Measurements from ENCODE around the gene SLC36A2.

Gene SLC36A2

GRCh38 chr5:151338734-151339133 lies 8.6 kb downstream of the SLC36A2 start:
- TF ChIP-seq CTCF (IDR thresholded peaks at IDR 0.05; ENCODE audit: extremely low read depth, insufficient read depth, missing control alignments), result no peak
- no peak for DNase-seq (ENCODE audit: low spot score)
- in situ Hi-C loops (cut with MboI; ENCODE audit: low pct_unique_long_range_greater_than_20kb, low sequenced_read_pairs, unreplicated experiment), result no loop called here

GRCh38 chr5:151332857-151333256 lies 14.5 kb downstream of the SLC36A2 start:
- TF ChIP-seq CTCF (IDR thresholded peaks at IDR 0.05; ENCODE audit: extremely low read depth, insufficient read depth, missing control alignments), result no peak
- DNase-seq (ENCODE audit: low spot score), result no peak
- in situ Hi-C loops (cut with MboI; ENCODE audit: low pct_unique_long_range_greater_than_20kb, low sequenced_read_pairs, unreplicated experiment), result no loop called here

- no peak for TF ChIP-seq CTCF (IDR thresholded peaks at IDR 0.05; ENCODE audit: extremely low read depth, insufficient read depth, missing control alignments)
- in situ Hi-C loops (cut with MboI; ENCODE audit: low pct_unique_long_range_greater_than_20kb, low sequenced_read_pairs, unreplicated experiment), result no loop called here
- DNase-seq (ENCODE audit: low spot score), result no peak
Observed at GRCh38 chr5:151328734-151329133, 18.6 kb downstream of the SLC36A2 start.

DNA sequence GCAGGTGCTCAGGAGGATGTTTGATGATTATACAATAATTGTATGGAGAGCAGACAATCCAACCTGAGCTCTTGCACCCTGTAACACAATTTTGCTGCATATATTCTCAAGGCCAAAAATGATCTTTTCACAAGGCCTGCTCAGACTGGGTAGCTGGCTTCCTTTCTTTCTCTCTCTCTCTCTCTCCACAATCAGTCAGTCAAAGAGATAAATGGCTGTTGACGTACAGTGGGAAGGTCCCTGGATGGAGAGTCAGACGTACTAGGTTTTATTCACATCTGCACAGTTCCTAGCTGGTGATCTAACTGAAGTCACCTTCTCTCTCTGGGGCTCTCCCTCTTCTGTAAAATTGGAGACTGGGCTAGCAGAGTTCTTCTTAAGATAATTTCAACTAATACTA lies 19.8 kb downstream of the SLC36A2 start:
- TF ChIP-seq CTCF (IDR thresholded peaks at IDR 0.05; ENCODE audit: extremely low read depth, insufficient read depth, missing control alignments), result no peak
- in situ Hi-C loops (cut with MboI; ENCODE audit: low pct_unique_long_range_greater_than_20kb, low sequenced_read_pairs, unreplicated experiment), result no loop called here
- no peak for DNase-seq (ENCODE audit: low spot score)

DNA sequence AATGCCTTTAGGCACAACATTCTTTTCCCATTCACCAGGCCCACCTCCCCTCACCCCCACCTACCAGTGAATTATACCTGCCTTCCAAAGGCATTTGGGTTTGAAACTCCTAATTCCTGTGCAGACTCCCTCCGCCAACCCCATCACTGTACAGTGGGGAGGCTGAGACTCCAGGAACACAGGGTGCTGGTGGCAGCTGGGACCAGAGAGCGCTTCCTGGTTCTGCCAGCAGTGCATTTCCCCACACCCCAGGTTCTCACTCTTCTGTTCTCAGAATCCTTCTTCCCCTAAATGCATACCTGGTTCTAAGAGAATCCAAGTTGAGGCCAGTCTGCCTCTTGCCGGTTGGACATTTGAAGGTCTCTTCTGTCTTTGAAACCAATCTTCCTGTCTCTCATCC lies 21.1 kb downstream of the SLC36A2 start:
- no peak for TF ChIP-seq CTCF (IDR thresholded peaks at IDR 0.05; ENCODE audit: extremely low read depth, insufficient read depth, missing control alignments)
- no peak for DNase-seq (ENCODE audit: low spot score)
- in situ Hi-C loops (cut with MboI; ENCODE audit: low pct_unique_long_range_greater_than_20kb, low sequenced_read_pairs, unreplicated experiment), result no loop called here

GRCh38 chr5:151320481-151320880 lies 26.9 kb downstream of the SLC36A2 start:
- no peak for DNase-seq (ENCODE audit: low spot score)
- in situ Hi-C loops (cut with MboI; ENCODE audit: low pct_unique_long_range_greater_than_20kb, low sequenced_read_pairs, unreplicated experiment), result no loop called here
- no peak for TF ChIP-seq CTCF (IDR thresholded peaks at IDR 0.05; ENCODE audit: extremely low read depth, insufficient read depth, missing control alignments)
